Endodermal cell (in vitro differentiated cells): ENCODE data around the gene SPTBN2. TPM values are rescaled to one million over a fixed set of nuclear protein-coding genes. Genes with fewer than 3 reads are reported as not detected.

ENCODE experiments used
- DNase-seq: peaks from one replicate; pipeline ENCODE4 v3.0.0-alpha.2; 2017
- H3K27ac ChIP-seq: 2 replicates; pipeline ENCODE4 v1.5.1; 2013; ENCODE audit warnings: mild to moderate bottlenecking, low read depth, low read length, moderate library complexity
- H3K27me3 ChIP-seq: 2 replicates; pipeline ENCODE4 v1.6.1; 2013; ENCODE audit warnings: mild to moderate bottlenecking, low read length, moderate library complexity; ENCODE audit not compliant: insufficient read depth, control insufficient read depth, poor library complexity, severe bottlenecking
- H3K36me3 ChIP-seq: 2 replicates; pipeline ENCODE4 v1.7.0; 2013; ENCODE audit warnings: mild to moderate bottlenecking, low read length, moderate library complexity; ENCODE audit not compliant: control insufficient read depth, insufficient read depth
- H3K4me1 ChIP-seq: one replicate; pipeline ENCODE4 v1.7.0; 2013; ENCODE audit warnings: low read length; ENCODE audit not compliant: control insufficient read depth, insufficient read depth
- H3K4me3 ChIP-seq: 2 replicates; pipeline ENCODE4 v1.5.1; 2013; ENCODE audit warnings: mild to moderate bottlenecking, low read length, moderate library complexity
- H3K9ac ChIP-seq: 2 replicates; pipeline ENCODE4 v1.6.1; 2013; ENCODE audit warnings: mild to moderate bottlenecking, low read length, moderate library complexity; ENCODE audit not compliant: poor library complexity, severe bottlenecking; ENCODE audit errors: extremely low read depth
- H3K9me3 ChIP-seq: 2 replicates; pipeline ENCODE4 v1.6.1; 2013; ENCODE audit warnings: mild to moderate bottlenecking, low read length, moderate library complexity; ENCODE audit not compliant: control insufficient read depth
- H3K27ac Mint-ChIP-seq: 2 replicates; pipeline ENCODE4 v1.8.0; 2020; ENCODE audit warnings: mixed read lengths
- H3K27me3 Mint-ChIP-seq: 2 replicates; pipeline ENCODE4 v1.8.0; 2021; ENCODE audit warnings: mild to moderate bottlenecking, mixed read lengths; ENCODE audit not compliant: insufficient read depth
- H3K36me3 Mint-ChIP-seq: 2 replicates; pipeline ENCODE4 v1.8.0; 2020; ENCODE audit warnings: low read depth, mixed read lengths
- H3K4me1 Mint-ChIP-seq: 2 replicates; pipeline ENCODE4 v1.8.0; 2020; ENCODE audit warnings: mixed read lengths
- H3K4me3 Mint-ChIP-seq: 2 replicates; pipeline ENCODE4 v1.8.0; 2020; ENCODE audit warnings: mild to moderate bottlenecking, moderate library complexity, mixed read lengths
- H3K9me3 Mint-ChIP-seq: 2 replicates; pipeline ENCODE4 v1.8.0; 2020; ENCODE audit warnings: mild to moderate bottlenecking, mixed read lengths
- CTCF ChIP-seq: fragments of 200-600 bp; sonication (generic); conservative IDR thresholded peaks from 2 replicates; pipeline ENCODE4 v1.5.0; 2021; ENCODE audit warnings: antibody characterized with exemption, mild to moderate bottlenecking
- WGBS, 2 experiments: methylation state at CpG; one replicate each; pipeline versions ENCODE4 v1.1.5 to v1.1.7; 2013; ENCODE audit warnings: missing lambda C conversion rate in 2 of 2, mixed read lengths in 1 of 2; ENCODE audit not compliant: insufficient coverage in 1 of 2, insufficient read length in 1 of 2; 5-methylcytosine and 5-hydroxymethylcytosine counted together
- total RNA-seq, 2 donors: library from RNA; stranded (reverse); fragmentation: NEBNext Ultra II Directional in 1 of 2; extraction: Animal tissue kit (Norgen Biotek cat#: 25700) in 1 of 2; gene quantifications; 2 replicates in 1 of 2; 3 replicates in 1 of 2; pipeline ENCODE4 v1.2.1, GENCODE V29; 2021

SPTBN2 gene
- total RNA-seq, 2 donors from 2014 or later = 36.0 to 46.0 TPM

- H3K27ac ChIP-seq = no peak overlapping the region
- DNase-seq = no peak
- no peak overlapping the region for H3K9ac ChIP-seq
- no peaks in the 10 kb centered on the region for H3K9me3 Mint-ChIP-seq
- WGBS, 2 experiments = 94 to 96% methylated on average over 4 of the region's 4 CpGs
- H3K27me3 ChIP-seq = no peaks in the 10 kb centered on the region
- H3K4me3 Mint-ChIP-seq = no peak overlapping the region
- H3K4me3 ChIP-seq = no peak overlapping the region
- H3K27me3 Mint-ChIP-seq = no peaks in the 10 kb centered on the region
- H3K9me3 ChIP-seq = no peaks in the 10 kb centered on the region
- no peaks in the 10 kb centered on the region for H3K4me1 ChIP-seq
- peaks cover 4% of the 10 kb centered on the region for H3K36me3 Mint-ChIP-seq
- peaks cover 4% of the 10 kb centered on the region for H3K36me3 ChIP-seq
- TF ChIP-seq CTCF = no peak
- no peak overlapping the region for H3K27ac Mint-ChIP-seq
- no peaks in the 10 kb centered on the region for H3K4me1 Mint-ChIP-seq
Measured at GRCh38 chr11:66752148-66752547, 23.1 kb upstream of the SPTBN2 start.

GRCh38 chr11:66749091-66749490 is 20.1 kb upstream of the SPTBN2 start:
- Mint-ChIP-seq H3K27ac (no peak overlapping the region), H3K27me3 (no peaks in the 10 kb centered on the region)

GRCh38 chr11:66747480-66747879 is 18.5 kb upstream of the SPTBN2 start:
- H3K4me3 ChIP-seq = no peak overlapping the region
- TF ChIP-seq CTCF = no peak
- no peak overlapping the region for H3K27ac ChIP-seq
- H3K36me3 ChIP-seq = peaks cover 4% of the 10 kb centered on the region
- Mint-ChIP-seq H3K4me1 (no peaks in the 10 kb centered on the region), H3K4me3 (no peak overlapping the region), H3K9me3 (no peaks in the 10 kb centered on the region), H3K27me3 (no peaks in the 10 kb centered on the region), H3K36me3 (no peaks in the 10 kb centered on the region), H3K27ac (no peak overlapping the region)
- no peak for DNase-seq
- 82 to 95% methylated on average over 5 to 7 of the region's 7 CpGs for WGBS, 2 experiments
- H3K9me3 ChIP-seq = no peaks in the 10 kb centered on the region
- no peaks in the 10 kb centered on the region for H3K27me3 ChIP-seq
- H3K9ac ChIP-seq = no peak overlapping the region
- no peaks in the 10 kb centered on the region for H3K4me1 ChIP-seq

More at GRCh38 chr11:66749091-66749490, 20.1 kb upstream of the SPTBN2 start:
- Mint-ChIP-seq H3K36me3 (no peaks in the 10 kb centered on the region), H3K4me1 (no peaks in the 10 kb centered on the region), H3K4me3 (no peak overlapping the region), H3K9me3 (no peaks in the 10 kb centered on the region)
- Histone ChIP-seq H3K27ac (no peak overlapping the region), H3K4me3 (no peak overlapping the region), H3K4me1 (no peaks in the 10 kb centered on the region), H3K9me3 (no peaks in the 10 kb centered on the region), H3K36me3 (peaks cover 4% of the 10 kb centered on the region), H3K9ac (no peak overlapping the region), H3K27me3 (no peaks in the 10 kb centered on the region)
- no peak for DNase-seq
- no peak for TF ChIP-seq CTCF
- 93 to 100% methylated on average over 2 of the region's 2 CpGs for WGBS, 2 experiments
